ENCODE data around the gene LLGL2.

LLGL2 gene

DNA sequence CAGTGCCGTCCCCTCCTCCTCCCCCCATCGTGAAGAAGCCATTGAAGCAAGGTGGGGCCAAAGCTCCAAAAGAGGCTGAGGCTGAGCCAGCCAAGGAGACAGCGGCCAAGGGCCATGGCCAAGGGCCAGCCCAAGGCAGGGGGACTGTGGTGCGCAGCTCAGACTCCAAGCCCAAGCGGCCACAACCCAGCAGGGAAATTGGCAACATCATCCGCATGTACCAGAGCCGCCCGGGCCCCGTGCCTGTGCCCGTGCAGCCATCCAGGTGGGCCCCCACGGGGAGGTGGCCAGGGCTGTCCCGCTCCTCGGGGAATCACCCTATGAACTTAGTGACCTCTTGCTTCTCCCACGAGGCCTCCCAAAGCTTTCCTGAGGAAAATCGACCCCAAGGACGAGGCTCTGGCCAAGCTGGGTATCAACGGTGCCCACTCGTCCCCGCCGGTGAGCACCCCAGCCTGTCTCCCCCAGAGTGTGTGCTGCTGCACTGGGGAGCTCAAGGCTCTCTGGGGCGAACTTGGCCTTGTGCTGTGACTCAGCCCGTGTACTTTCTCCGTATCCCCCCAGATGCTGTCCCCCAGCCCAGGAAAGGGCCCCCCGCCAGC is 91.1 kb downstream of the LLGL2 start:
- DNase-seq (ENCODE audit: low spot score), result no peak

DNA sequence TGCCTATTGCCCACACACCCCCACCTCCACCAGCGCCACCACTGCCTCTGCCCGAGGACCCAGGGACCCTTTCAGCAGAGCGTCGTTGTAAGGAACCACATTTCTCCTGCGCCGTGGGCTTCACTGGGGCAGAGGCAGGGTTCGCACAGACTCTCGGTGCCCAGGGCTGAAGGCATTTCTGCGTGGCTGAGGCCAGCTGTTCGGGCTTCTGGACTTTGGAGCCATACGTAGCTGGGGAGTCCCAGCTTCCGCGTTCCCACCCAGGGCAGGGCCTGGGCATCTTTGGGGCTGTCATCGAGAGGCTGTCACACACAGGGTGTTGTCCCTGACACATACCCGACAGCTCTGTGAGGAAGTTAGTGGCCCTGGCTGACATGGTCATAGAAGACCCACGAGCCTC is 91.7 kb downstream of the LLGL2 start:
- no peak for DNase-seq (ENCODE audit: low spot score)

DNA sequence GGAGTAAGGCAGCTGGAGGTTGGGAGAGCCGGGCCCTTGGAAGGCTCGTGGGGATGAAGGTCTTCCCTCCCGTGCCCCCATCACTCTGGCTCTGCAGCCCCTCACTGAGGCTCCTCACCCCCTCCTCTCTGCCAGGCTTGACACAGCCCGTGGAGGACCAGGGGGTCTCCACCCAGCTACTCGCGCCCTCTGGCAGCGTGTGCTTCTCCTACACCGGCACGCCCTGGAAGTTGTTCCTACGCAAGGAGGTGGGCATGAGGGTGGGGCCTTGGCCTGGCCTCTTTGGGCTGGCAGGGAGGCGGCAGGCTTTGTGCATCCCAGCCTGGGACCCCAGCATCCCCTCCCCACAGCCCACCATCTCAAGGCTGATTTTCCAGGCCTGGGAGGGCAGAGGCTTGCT is 92.2 kb downstream of the LLGL2 start:
- no peak for DNase-seq (ENCODE audit: low spot score)

DNA sequence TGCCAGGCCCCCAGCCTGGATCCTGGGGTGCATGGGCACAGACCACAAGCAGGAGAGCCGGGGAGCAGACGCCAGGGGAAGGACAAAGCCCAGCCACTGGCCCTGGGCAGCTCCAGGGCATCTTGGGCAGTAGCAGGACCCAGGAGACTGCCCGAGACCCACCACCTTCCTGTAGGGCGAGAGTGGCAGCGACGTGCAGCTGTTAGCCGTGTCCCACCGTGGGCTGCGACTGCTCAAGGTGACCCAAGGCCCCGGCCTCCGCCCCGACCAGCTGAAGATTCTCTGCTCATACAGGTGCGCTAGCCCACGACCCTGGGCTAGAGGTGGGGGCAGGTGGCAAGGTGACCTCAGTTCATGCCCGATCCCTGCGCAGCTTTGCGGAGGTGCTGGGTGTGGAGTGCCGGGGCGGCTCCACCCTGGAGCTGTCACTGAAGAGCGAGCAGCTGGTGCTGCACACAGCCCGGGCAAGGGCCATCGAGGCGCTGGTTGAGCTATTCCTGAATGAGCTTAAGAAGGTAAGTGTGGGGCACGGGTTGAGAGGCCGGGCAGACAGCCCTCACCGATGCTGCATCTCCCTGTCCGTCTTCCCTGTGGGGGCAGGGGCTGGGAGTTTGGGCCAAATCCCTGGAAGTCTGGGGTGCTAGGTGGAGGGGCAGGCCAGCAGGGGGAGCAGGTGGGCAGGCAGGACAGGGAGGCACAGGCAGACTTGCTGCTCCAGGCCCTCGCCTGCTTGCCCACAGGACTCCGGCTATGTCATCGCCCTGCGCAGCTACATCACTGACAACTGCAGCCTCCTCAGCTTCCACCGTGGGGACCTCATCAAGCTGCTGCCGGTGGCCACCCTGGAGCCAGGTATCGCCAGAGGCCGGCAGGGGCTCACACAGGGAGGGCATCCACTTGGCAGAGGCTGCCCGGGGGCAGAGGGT is 94.3 kb downstream of the LLGL2 start:
- no peak for DNase-seq (ENCODE audit: low spot score)

DNA sequence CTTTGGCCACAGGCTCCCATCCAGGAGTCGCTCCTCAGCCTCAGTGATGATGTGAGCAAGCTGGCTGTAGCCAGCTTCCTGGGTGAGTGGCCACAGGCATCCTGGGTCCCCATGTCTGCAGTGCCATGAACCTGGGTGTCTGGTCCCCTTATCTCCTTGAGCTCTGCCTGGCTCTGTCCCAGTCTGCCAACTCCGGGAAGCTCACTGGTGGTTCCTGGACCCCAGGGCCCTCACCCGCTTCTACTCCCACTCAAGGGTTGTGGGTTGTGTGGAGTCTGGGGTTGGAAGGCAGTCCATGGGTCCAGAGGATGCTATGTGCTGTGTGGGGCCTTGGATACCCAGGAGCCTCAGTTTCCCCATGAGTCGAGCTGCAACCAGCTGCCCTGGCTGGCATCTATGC is 96.0 kb downstream of the LLGL2 start:
- no peak for DNase-seq (ENCODE audit: low spot score)

DNA sequence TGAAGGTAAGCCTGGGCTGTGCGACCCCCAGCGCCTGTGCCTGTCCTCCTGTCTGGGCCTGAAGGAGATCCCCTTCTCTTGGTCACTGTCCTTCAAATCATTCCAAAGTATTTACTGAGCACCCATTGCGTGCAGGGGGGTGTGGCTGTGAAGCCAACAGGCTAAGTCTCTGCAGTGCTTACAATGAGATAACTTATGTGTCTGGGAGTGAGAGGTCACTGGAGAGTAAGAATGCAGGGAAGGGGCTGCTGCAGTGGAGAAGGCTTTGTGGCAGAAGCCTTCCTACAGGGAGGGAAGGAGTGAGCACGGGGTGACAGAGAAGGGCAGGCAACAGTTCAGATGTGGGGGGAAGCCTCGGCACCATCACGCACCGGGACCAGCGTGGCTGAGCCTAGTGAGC is 96.6 kb downstream of the LLGL2 start:
- no peak for DNase-seq (ENCODE audit: low spot score)

DNA sequence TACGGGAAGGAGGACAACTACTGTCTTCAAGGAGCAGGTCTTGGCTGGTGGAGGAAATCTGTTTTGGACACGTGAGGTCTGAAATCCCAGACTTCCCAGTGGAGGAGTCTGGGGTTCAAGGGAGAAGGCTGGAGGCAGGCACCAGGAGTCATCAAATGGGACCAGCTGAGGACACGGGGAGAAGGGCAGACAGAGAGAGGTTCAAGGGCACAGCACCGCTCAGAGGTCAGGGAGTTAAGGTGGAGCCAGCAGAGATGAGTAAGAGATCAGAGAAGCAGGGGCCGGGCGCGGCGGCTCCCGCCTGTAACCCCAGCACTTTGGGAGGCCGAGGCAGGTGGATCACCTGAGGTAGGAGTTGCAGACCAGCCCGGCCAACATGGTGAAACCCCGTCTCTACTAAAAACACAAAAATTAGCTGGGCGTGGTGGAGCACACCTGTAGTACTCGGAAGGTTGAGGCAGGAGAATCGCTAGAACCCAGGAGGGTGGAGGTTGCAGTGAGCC is 97.3 kb downstream of the LLGL2 start:
- no peak for DNase-seq (ENCODE audit: low spot score)

DNA sequence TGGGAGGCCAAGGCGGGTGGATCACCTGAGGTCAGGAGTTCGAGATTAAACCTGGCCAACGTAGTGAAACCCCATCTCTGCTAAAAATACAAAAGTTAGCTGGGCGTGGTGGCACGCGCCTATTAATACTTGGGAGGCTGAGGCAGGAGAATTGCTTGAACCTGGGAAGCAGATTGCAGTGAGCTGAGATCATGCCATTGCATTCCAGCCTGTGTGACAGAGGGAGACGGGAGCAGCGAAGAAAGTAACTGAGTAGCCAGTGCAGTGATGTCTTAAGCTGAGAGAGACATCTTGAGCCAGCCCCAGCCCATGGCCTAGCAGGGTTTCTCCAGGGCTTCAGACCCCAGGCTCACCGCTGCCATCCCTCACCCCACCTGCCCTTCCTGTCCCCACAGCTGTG is 97.9 kb downstream of the LLGL2 start:
- no peak for DNase-seq (ENCODE audit: low spot score)

DNA sequence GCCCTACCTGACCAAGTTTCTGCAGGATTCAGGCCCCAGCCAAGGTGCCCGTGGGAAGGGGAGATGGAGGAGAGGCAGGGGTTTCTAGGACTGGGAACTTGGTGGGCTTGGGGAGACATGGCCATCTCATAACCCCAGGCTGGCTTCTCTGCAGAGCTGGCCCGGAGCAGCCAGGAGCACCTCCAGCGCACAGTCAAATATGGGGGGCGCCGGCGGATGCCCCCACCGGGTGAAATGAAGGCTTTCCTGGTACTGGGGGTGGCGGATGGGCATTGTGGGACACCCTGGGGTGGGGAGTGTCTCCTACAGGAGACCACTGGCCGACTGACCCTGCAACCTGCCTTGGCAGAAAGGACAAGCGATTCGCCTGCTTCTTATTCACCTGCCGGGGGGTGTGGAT is 98.5 kb downstream of the LLGL2 start:
- DNase-seq (ENCODE audit: low spot score), result no peak
